Kidney epithelial cell (primary cell): ENCODE results near the gene ACAA2. TPM values are rescaled to one million over a fixed set of nuclear protein-coding genes. Genes with fewer than 3 reads are reported as not detected.

Experiments
- DNase-seq: peaks from one replicate; pipeline ENCODE4 v3.0.0-alpha.2; 2010; ENCODE audit warnings: low read depth
- H3K27me3 ChIP-seq: 2 replicates; pipeline ENCODE4 v1.6.0; 2011; ENCODE audit warnings: low read length; ENCODE audit not compliant: control insufficient read depth, insufficient read depth
- H3K36me3 ChIP-seq: 2 replicates; pipeline ENCODE4 v1.5.1; 2011; ENCODE audit warnings: low read length; ENCODE audit not compliant: control insufficient read depth, insufficient read depth
- H3K4me3 ChIP-seq: 2 replicates; pipeline ENCODE4 v1.5.1; 2011; ENCODE audit warnings: low read depth, mild to moderate bottlenecking, control low read depth, low read length
- CTCF ChIP-seq: IDR thresholded peaks from 2 replicates; pipeline ENCODE4 v1.5.1; 2011; ENCODE audit warnings: mild to moderate bottlenecking, moderate library complexity, low read length, control low read depth, inconsistent platforms; ENCODE audit not compliant: insufficient read depth, poor library complexity, severe bottlenecking
- total RNA-seq: library from RNA; depleted of rRNA; stranded (reverse); fragments of >200 nt; gene quantifications from 2 replicates; pipeline ENCODE4 v1.2.3, GENCODE V29; 2015

ACAA2 gene
- total RNA-seq, 1 donor from 2014 or later: 68.0 TPM

GRCh38 chr18:49833814-49834213, 20.5 kb upstream of the ACAA2 start:
- no peaks in the 10 kb centered on the region for H3K27me3 ChIP-seq
- no peak for DNase-seq
- TF ChIP-seq CTCF: no peak
- peaks cover 1% of the 10 kb centered on the region for H3K36me3 ChIP-seq
- no peak overlapping the region for H3K4me3 ChIP-seq

GRCh38 chr18:49832221-49832647, 18.9 kb upstream of the ACAA2 start:
- TF ChIP-seq CTCF: no peak
- no peaks in the 10 kb centered on the region for H3K27me3 ChIP-seq
- no peak overlapping the region for H3K4me3 ChIP-seq
- peaks cover 1% of the 10 kb centered on the region for H3K36me3 ChIP-seq
- DNase-seq: no peak

- H3K36me3 ChIP-seq: no peaks in the 10 kb centered on the region
- H3K4me3 ChIP-seq: no peak overlapping the region
- H3K27me3 ChIP-seq: no peaks in the 10 kb centered on the region
- no peak for TF ChIP-seq CTCF
- DNase-seq: no peak
These were observed 14.7 kb upstream of the ACAA2 start for GRCh38 chr18:49827996-49828395.

GRCh38 chr18:49819823-49820671, 6.7 kb upstream of the ACAA2 start:
- H3K4me3 ChIP-seq: no peak overlapping the region
- no peak for DNase-seq
- no peaks in the 10 kb centered on the region for H3K27me3 ChIP-seq
- no peaks in the 10 kb centered on the region for H3K36me3 ChIP-seq
- TF ChIP-seq CTCF: no peak

- no peak for DNase-seq
- Histone ChIP-seq H3K4me3 (no peak overlapping the region), H3K36me3 (no peaks in the 10 kb centered on the region), H3K27me3 (no peaks in the 10 kb centered on the region)
- TF ChIP-seq CTCF: no peak
These were observed 5.8 kb upstream of the ACAA2 start for GRCh38 chr18:49819071-49819662.
